IPS-NIHi7 (cell line): ENCODE results near the gene FPR2.
"Not testable (repeated sequence)": the region's sequence is repeated elsewhere in the genome, so short reads cannot be mapped to it uniquely, and the experiment has no call there.

ENCODE experiments used
- DNase-seq: peaks from one replicate; pipeline ENCODE4 v3.0.0; 2012; ENCODE audit warnings: mixed read lengths; ENCODE audit errors: extremely low spot score

Gene FPR2

DNA sequence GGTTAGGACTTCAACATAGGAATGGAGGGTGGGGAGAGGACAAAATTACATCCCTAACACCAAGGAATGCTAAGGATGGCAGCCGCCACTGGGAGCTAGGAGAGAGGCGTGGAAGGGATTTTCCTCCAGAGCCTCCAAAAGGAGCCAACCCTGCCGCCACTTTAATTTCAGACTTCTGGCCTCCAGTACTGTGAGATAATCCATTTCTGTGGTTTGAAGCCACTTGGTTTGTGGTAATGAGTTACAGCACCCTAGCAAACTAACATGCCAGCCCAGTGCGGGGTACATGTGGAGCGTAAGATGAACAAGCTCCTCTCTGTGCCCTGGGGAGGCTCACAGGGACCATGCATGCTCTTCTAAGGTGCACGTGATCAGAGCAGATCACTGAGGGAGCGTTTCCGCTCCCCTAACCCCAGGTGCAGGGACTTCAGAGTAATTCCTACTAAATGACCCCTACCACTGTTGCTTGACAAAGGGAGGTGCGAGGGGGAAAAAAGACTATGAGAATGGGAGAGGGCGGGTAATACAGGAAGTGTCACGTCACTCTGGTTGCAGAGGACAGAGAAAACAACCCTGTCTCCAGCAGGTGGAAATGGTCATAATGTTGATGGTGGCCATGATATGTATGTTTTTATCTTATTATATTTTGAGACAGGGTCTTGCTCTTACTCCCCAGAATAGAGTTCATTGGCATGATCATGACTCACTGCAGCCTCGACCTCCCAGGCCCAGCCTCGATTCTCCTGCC, 21.3 kb upstream of the FPR2 start:
- no peak for DNase-seq

GRCh38 chr19:51740356-51740755, 20.6 kb upstream of the FPR2 start:
- DNase-seq, result no peak

DNA sequence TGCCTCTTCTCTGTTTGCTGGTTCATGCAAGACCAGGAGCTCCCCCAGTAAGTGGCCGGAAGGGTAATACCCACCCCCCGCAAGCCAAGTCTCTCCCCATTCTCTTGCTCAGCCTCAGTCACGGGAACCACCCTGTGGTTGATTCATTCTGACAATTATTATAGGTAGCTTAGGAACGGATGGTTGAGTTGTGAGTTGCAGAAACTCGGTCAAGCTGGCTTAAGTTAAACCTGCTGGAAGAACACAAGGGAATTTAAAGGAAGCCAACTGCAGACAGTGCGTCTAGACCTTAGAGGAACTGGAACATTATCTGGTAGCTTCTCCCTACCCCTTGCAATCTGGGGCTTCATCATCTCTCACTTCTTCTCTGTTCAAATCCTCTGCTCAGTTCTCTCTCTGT, 18.2 kb upstream of the FPR2 start:
- no peak for DNase-seq

GRCh38 chr19:51743405-51743804, 17.6 kb upstream of the FPR2 start:
- DNase-seq, result no peak

DNA sequence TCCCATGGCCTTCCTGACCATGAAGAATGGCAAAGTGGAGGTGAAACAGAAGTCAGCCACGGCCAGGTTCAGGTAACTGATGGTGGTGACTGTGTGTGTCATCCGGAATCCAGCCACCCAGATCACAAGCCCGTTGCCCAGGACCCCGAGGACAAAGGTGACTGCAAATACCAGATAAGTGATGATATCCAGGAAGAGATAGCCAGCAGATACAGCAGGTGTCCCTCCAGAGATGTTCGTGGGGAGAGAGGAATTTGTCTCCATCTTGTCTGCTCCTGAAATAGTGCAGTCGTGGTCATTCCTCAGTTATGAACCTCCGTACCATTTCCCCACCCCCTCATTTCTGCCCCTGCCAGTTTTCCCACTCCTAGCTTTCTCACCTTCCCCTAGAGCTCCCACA, 14.2 kb upstream of the FPR2 start:
- DNase-seq, result no peak

- DNase-seq, result no peak
Measured at GRCh38 chr19:51749979-51750378, 11.0 kb upstream of the FPR2 start.

DNA sequence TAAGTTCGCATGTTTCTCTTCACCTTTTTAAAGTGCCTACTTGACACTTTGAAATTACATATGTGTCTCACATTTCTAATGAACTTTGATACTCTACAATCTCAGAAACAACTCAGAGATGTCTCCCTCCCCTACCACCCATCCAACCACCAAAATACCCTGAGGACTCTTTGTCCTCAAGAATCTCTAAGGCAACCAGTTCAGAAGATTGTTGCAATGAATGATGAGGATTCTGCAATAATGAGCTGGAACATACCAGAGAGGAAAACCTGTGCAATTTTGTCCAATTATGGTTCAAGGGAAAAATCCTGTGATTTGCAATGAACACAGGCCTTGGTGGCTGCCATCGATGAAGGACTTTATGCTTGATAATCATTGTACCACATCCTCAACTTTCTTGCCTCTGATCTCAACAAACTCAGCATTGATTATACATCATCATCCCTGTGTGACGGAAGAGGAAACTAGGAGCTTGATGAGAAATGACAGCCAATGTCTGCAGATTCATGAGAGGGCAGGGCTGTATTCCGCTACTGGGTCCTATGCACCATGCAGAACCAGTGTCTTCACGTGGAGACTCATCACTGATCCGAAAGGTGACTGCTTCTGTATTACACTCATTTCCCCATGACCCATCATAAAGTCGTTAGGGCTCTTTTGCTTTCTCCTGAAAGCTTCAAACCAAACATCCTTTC, 10.4 kb upstream of the FPR2 start:
- DNase-seq, result no peak

GRCh38 chr19:51751655-51752054, 9.3 kb upstream of the FPR2 start, which contains the start of gene FPR1:
Gene FPR1 (minus strand): TSS chr19:51751878. CDS start chr19:51746994, 4,884 bp downstream.
- no peak for DNase-seq

- DNase-seq, result no peak
Measured at GRCh38 chr19:51754109-51754508, 6.9 kb upstream of the FPR2 start.

GRCh38 chr19:51754770-51755169, 6.2 kb upstream of the FPR2 start:
- no peak for DNase-seq

- no peak for DNase-seq
Measured at GRCh38 chr19:51755571-51755970, 5.4 kb upstream of the FPR2 start.

DNA sequence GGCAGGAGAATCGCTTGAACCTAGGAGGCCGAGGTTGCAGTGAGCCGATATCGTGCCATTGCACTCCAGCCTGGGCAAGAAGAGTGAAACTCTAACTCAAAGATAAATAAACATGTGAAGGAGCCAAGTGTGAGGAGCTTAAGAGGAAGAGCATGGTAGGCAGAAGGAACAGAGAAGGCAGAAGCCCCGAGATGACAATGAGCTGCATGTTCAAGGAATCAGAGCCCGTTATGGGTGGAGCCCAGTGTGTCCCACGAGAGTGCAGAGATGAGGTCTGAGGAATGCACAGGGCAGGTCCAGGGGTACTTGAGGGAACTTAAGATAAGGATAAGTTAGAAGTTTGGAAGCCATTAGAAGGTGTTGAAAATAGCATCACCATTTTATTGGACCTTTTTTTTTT, 716 bp downstream of the FPR2 start:
- no peak for DNase-seq

GRCh38 chr19:51765086-51765485, 4.1 kb downstream of the FPR2 start:
- DNase-seq, result no peak

GRCh38 chr19:51766461-51766860, 5.5 kb downstream of the FPR2 start:
- DNase-seq, result no peak

DNA sequence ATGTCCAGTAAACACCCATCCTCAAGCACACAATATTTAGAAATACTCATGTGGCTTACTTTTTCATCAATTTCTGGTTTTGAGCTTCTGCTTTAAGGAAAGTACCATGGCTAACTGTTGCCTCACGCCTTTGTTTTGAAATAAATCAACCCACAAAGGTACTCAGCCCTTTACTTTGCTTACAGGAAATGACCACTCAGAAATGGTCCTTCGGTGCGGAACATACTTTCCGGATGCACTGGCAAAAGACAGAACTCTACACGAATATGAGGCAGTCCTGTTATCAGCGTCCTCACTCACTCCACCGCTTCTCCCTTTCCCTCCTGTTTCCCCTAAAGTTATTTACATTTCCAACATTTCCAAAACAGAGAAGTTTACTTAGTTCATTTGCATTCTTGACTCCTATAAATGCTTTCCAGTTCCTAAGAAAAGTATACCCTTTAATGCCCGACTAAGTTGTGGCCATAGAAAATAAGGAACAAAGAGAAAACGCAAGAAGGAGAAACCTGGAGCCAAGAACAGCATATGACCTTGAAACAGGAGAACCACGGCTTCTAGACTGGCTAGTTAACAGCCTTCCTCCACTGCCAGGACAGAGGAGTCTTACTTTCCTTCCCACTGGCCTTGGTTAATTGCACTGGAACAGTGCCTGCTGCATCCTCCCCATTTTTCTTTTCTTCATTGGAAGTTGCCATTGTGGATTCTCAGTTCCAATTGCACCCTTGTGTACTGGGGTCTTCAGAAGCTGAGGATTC, 10.6 kb downstream of the FPR2 start:
- DNase-seq, result no peak

- no peak for DNase-seq
Measured at GRCh38 chr19:51772977-51773376, 12.0 kb downstream of the FPR2 start.

DNA sequence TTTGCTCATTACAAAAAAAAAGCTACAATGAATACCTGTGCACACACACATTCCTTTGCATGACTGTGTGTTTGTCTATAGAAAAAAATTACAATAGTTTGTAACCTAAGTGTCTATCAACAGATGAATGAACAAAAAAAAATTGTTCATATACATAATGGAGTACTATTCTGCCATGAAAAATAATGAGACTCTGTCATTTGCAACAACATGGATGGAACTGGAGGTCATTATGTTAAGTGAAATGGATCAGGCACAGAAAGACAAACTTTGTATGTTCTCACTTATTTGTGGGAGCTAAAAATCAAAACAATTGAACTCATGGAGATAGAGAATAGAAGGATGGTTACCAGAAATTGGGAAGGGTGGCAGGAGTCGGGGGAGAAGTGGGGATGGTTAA, 15.6 kb downstream of the FPR2 start:
- DNase-seq, result not testable (repeated sequence)

DNA sequence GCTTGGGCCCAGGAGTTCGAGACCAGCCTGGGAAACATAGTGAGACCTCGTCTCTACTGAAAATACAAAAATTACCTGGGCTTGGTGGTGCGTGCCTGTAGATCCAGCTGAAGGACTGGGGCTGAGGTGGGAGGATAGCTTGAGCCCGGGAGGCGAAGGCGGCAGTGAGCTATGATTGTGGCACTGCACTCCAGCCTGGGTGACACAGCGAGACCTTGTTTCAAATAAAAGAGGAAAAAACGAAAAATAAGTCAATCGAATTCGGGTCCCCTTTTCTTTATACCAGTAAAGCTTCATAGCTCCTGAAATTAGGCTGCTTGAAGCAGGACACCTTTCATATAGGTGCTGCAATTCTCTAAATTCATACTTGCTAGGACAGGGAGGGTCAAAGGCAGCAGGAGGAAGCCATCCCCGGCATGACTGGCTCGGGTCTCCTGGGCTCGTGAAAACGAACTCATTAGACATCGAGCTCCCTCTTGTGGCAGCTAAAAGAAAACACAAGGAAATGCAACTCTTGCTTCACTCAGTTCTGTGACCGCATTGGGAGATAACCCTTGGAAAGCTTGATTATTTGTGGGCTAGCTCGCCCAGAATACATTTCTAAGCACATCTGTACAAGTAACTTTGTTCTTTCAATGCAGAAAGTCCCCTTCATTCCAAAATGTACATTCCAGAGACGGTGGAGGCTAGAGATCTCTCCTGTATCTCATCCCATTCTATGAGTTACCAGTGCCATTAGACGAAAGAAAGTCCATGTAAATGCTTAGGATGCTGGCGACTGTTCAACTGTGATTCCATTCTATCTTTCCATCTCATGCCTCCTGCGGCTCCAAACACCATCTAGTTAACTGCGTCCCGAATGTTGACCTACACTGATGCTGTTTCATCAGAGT, 16.8 kb downstream of the FPR2 start:
- peak; percentile 84 for DNase-seq

GRCh38 chr19:51779181-51779580, 18.2 kb downstream of the FPR2 start:
- DNase-seq, result no peak

DNA sequence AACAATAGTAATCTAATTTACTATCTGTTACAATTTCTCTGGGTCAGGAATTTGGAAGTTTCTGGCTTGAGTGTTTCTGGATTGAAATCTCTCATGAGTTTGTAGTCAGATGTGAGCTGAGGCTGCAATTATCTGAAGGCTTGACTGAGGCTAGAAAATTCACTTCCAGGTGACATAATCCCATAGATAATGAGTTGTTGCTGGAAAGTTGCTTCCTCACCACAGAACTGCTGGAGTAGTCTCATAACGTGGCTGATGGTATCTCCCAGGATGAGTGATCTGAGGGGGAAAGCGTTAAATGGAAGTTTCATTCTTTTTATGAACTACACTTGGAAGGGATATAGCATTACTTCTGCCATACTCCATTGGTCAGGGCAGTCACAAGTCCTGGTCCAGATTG, 18.7 kb downstream of the FPR2 start:
- DNase-seq, result no peak

- no peak for DNase-seq
Measured at GRCh38 chr19:51780270-51780669, 19.3 kb downstream of the FPR2 start.

DNA sequence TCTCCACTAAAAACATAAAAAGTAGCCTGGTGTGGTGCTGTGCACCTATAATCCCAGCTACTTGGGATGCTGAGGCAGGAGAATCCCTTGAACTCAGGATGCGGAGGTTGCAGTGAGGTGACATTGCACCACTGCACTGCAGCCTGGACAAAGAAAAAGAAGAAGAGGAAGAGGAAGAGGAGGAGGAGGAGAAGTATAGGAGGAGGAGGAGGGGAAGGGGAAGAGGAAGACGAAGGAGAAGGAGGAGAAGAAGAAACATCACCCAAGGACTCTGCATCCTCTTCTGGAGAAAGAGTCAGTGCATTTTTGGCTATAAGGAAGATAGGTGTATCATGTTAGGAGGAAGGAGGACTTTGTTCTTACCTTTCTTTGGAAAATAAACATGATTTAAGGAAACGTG, 21.0 kb downstream of the FPR2 start:
- no peak for DNase-seq
